ENCODE results near the gene STARD9.
"Not testable (repeated sequence)": the region's sequence is repeated elsewhere in the genome, so short reads cannot be mapped to it uniquely, and the experiment has no call there.

GRCh38 chr15:42601316-42601715, 25.9 kb downstream of the STARD9 start:
- not testable (repeated sequence) for TF ChIP-seq POLR2A, CTCF (IDR thresholded peaks at IDR 0.05)

Measured in right lobe of liver (tissue), 4 donors.